GM19468 (cell line): ENCODE results near the gene TWSG1.
"Not testable (repeated sequence)": the region's sequence is repeated elsewhere in the genome, so short reads cannot be mapped to it uniquely, and the experiment has no call there.

ENCODE experiments used
- ATAC-seq: cut with Tn5 transposase; IDR thresholded peaks from one replicate; pipeline ENCODE4 v1.9.1; 2021; ENCODE audit warnings: mild to moderate bottlenecking, moderate library complexity, moderate number of reproducible peaks; ENCODE audit not compliant: unreplicated experiment; ENCODE audit errors: extremely low read depth

The TWSG1 gene

GRCh38 chr18:9334973-9335696 is 562 bp downstream of the TWSG1 start:
- ATAC-seq = peak; percentile 14

DNA sequence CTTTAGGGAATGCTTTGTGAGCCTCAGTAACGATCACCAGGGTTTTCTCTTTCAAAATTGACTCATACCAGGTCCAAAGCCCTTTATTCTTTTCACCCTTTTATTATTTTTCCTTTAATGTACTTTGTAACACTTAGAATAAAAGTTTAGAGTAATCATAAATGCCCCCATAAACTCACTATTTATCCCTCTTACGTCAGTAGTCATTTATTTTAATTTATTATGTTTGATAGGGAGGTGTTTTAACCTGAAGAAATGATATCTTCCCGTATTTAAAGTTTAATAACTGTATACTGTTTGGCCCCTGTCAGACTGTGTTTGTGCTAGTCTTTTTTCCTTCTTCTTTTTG is 1.1 kb downstream of the TWSG1 start:
- no peak for ATAC-seq

GRCh38 chr18:9336827-9337226 is 2.3 kb downstream of the TWSG1 start:
- no peak for ATAC-seq

DNA sequence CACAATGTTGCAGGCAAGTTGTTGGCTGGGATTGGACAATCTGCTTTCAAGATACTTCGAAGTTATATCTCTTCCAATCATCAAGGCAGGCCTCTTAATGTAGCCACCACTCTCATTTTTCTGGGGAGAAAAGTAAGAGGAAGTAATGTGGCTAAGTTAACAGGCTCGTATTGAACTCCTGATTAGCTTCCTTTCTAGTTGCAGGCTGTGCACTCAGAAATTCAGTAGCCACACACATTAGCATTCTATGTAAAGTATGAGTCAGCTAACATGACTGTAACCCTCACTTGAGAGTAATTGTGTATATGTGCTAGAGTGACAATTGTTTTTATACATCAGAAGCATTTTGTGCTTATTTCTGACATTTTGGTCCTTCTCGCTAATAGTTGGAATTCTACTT is 3.3 kb downstream of the TWSG1 start:
- no peak for ATAC-seq

- ATAC-seq = no peak
Observed at GRCh38 chr18:9340472-9340871, 5.9 kb downstream of the TWSG1 start.

GRCh38 chr18:9343577-9343976 is 9.0 kb downstream of the TWSG1 start:
- no peak for ATAC-seq

DNA sequence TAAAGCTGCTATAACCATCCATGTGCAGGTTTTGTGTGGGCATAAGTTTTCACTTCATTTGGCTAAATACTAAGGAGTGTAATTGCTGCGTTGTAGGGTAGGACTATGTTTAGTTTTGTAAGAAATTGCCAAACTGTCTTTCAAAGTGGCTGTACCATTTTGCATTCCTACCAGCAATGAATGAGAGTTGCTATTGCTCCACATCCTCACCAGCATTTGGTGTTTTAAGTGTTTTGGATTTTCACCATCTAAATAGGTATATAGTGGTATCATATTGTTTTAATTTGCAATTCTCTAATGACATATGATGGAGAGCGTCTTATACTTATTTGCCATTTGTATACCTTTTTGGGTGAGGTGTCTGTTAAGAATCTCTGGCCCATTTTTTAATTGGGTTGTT is 12.2 kb downstream of the TWSG1 start:
- ATAC-seq = no peak

GRCh38 chr18:9348079-9348671 is 13.6 kb downstream of the TWSG1 start:
- no peak for ATAC-seq

- ATAC-seq = no peak
Observed at GRCh38 chr18:9348766-9349165, 14.2 kb downstream of the TWSG1 start.

- no peak for ATAC-seq
Observed at GRCh38 chr18:9353596-9353995, 19.0 kb downstream of the TWSG1 start.

- no peak for ATAC-seq
Observed at GRCh38 chr18:9354256-9354655, 19.7 kb downstream of the TWSG1 start.

DNA sequence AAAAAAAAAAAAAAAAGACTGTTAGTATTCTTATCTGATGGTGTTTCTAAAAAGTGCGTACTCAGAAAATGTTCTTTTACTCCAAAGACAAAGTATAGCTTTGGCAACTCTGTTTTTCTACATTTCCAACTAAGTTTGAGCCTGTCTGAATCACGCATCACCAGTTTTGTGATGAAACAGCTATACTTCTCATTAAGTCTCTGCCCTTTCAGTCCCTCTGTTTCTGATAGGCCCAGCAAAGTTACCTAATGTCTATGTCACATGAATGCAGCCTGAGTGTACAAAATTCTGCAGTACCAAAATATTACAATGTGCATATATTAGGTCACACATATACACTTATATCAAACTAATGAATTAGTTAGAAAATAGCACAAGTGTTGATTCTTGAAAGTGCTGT is 22.4 kb downstream of the TWSG1 start:
- no peak for ATAC-seq

DNA sequence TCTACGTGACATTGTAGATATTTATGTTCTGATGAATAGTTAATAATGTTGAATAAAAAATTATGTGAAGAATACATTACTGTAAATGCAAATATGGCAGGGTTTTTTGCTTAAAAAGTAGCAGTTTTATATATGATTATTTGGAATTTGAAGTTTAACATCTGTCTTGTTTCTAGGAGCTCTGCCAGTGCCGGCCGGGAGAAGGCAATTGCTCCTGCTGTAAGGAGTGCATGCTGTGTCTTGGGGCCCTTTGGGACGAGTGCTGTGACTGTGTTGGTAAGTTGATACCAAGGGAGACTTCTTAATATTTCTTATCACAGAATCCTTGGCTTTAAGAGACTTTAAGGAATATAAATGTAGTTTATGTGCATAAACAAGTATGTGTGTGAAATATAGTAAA is 25.2 kb downstream of the TWSG1 start:
- ATAC-seq = no peak

- ATAC-seq = no peak
Observed at GRCh38 chr18:9361191-9361590, 26.6 kb downstream of the TWSG1 start.

DNA sequence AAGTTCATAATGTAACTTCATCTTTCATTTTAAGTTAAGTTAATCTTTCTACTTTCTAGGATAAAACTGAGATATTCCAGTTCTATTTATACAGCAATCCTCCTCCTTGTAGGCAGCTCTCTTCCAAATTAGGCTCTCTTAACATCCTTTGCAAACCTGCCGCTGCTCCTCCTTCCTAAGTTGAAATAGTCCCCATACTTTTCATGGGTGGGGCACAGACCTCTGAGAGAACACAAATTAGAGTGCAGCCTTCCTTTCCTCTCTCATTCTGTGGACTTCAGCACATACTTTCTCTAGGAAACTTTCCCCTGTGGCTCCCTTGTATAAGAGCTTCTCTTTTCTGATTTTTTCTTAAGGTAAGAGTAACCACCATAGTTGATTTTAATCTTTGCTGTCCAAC is 28.3 kb downstream of the TWSG1 start:
- ATAC-seq = no peak

- no peak for ATAC-seq
Observed at GRCh38 chr18:9364242-9364641, 29.7 kb downstream of the TWSG1 start.

- no peak for ATAC-seq
Observed at GRCh38 chr18:9365406-9365805, 30.8 kb downstream of the TWSG1 start.

DNA sequence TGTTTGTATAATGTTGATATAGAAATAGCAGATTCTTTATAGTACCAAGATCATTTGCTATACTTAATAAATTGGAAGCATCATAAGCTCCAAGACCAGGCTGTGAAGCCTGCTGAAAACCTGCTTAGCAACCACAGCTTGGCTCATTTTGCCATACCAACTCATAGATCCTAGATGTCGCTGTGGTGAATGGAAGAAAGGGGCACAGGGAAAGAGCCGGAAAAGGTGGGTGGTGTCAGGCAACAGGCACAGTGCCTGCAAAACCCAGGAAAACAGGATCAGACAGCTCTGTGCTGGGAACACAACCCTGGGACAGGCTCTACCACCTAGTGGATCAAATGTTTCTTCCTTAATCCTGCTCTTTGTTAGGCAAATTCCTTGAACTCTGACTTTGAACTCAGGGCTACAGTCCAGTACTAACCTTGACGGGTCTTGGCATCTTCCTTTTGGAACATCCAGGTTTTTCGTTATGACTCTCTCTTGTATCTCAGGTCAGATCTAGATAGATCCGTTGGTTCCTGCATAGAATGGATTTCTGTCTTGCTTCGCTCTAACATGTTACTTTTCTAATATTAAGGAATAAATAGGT is 31.6 kb downstream of the TWSG1 start:
- ATAC-seq = no peak

DNA sequence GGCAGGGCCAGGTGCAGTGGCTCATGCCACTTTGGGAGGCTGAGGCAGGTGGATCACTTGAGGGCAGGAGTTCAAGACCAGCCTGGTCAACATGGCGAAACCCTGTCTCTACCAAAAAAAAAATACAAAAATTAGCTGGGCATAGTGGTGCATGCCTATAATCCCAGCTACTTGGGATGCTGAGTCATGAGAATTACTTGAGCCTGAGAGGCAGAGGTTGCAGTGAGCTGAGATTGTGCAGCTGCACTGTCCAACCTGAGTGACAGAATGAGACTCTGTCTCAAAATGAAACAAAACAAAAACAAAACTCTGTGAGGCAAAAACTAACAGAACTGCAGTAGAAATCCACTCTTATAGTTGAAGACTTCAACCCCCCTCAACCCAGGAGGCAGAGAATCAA is 38.7 kb downstream of the TWSG1 start:
- not testable (repeated sequence) for ATAC-seq

GRCh38 chr18:9379118-9379517 is 44.5 kb downstream of the TWSG1 start:
- no peak for ATAC-seq

- no peak for ATAC-seq
Observed at GRCh38 chr18:9380101-9380500, 45.5 kb downstream of the TWSG1 start.
